ENCODE measurements around the gene B3GALT6. TPM values are rescaled to one million over a fixed set of nuclear protein-coding genes. Genes with fewer than 3 reads are reported as not detected.

Gene B3GALT6
- total and polyA plus RNA-seq, 2 experiments from 2014 or later: 5.5 to 26.5 TPM

DNA sequence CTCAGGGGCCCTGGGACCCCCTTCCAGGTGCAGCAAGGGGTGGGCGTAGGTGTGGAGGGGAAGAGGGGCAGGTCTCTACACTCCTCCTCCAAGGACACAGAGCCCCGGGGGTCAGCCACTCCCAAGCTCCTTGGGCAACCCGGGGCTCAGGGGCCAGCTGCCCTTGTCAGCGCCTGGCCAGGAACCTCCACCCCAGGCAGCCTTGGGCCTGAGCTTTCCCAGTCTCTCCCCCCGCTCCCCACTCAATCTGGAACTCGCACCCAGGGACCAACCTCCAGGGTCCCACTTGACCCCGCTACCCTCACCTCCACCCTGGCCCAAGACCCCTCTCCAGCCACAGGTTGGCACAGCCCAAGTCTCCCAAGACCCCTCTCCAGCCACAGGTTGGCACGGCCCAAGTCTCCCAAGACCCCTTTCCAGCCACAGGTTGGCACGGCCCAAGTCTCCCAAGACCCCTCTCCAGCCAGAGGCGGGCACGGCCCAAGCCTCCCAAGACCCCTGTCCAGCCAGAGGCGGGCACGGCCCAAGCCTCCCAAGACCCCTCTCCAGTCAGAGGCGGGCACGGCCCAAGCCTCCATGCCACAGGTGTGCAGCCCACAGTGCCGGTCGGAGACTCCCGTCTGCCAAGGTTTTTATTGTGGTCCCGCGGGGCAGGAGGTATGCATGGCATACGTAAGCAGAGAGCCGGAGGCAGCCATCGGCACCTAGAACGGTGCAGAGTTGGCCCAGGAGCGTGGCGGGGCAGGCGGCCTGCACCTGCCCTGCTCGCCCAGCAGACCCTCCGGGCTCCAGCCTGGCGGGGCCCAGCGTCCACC is 21.1 kb upstream of the B3GALT6 start (continued):
- TF ChIP-seq, protein P1, sequence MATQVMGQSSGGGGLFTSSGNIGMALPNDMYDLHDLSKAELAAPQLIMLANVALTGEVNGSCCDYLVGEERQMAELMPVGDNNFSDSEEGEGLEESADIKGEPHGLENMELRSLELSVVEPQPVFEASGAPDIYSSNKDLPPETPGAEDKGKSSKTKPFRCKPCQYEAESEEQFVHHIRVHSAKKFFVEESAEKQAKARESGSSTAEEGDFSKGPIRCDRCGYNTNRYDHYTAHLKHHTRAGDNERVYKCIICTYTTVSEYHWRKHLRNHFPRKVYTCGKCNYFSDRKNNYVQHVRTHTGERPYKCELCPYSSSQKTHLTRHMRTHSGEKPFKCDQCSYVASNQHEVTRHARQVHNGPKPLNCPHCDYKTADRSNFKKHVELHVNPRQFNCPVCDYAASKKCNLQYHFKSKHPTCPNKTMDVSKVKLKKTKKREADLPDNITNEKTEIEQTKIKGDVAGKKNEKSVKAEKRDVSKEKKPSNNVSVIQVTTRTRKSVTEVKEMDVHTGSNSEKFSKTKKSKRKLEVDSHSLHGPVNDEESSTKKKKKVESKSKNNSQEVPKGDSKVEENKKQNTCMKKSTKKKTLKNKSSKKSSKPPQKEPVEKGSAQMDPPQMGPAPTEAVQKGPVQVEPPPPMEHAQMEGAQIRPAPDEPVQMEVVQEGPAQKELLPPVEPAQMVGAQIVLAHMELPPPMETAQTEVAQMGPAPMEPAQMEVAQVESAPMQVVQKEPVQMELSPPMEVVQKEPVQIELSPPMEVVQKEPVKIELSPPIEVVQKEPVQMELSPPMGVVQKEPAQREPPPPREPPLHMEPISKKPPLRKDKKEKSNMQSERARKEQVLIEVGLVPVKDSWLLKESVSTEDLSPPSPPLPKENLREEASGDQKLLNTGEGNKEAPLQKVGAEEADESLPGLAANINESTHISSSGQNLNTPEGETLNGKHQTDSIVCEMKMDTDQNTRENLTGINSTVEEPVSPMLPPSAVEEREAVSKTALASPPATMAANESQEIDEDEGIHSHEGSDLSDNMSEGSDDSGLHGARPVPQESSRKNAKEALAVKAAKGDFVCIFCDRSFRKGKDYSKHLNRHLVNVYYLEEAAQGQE (IDR thresholded peaks at IDR 0.05; ENCODE audit: unreplicated experiment): no peak
- TF ChIP-seq JUNB (IDR thresholded peaks at IDR 0.05; ENCODE audit: unreplicated experiment): no peak
- no peak for TF ChIP-seq EZH2phosphoT487 (IDR thresholded peaks at IDR 0.05; ENCODE audit: unreplicated experiment)

DNA sequence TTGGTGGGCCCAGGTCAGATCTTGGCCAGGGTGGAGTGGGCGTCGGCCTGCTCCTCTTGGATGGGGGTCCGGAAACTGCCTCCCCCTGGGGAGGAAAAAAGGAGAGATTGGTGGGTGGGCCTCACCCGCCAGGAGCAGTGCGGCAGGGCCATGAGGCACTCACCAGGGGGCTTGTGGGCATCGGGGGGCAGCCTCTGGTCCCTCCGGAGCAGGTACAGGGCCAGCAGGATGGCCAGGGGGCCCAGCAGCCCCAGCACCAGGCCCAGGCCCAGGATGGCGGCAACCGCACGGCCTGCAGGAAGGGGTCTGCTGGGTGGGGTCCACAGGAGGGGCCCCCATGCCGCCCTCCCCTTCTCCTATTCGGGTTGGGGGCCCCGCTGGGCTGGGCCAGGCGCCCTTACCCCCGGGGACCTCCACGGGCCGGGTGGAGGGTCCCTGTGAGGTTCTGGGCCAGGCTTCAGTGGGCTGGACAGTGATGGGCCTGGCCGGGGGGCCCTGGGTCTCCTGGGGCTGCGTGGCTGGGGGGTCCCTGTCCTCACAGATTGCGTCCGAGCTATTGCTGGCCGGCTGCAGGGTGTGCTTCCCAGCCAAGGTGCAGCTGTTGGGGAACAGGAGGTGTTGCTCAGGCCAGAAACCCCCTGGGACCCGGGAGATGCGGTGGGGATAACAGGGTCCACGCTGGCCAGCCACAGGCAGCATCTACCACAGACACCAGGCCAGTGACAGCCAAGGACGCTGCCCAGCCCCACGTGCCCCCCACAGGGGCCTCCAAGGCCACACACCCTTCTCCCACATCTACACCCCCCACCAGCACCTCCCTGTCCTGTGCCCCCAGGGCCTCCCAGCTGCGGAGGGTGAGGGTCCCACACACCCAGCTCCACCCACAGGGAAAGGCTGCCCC is 20.2 kb upstream of the B3GALT6 start:
- ATAC-seq (no peak), DNase-seq (ENCODE audit: low spot score) (no peak)
- Mint-ChIP-seq H3K27ac (no peak overlapping the region), H3K27me3 (ENCODE audit: insufficient read depth, low read depth, poor library complexity) (peaks cover 11% of the 10 kb centered on the region), H3K4me1 (no peaks in the 10 kb centered on the region), H3K9me3 (no peaks in the 10 kb centered on the region; the same call in 2 of the 3 replicates), H3K36me3 (ENCODE audit: low read depth) (peaks cover 5% of the 10 kb centered on the region; the same call in 2 of the 3 replicates), H3K4me3 (no peak overlapping the region)
- H3K27ac ChIP-seq (ENCODE audit: low read depth): no peak overlapping the region
- no peaks in the 10 kb centered on the region; the same call in 1 of the 2 replicates for H4K20me1 ChIP-seq (replicated peaks; ENCODE audit: insufficient read depth)
- H3K4me3 ChIP-seq: no peak overlapping the region
- no peaks in the 10 kb centered on the region for H3K4me1 ChIP-seq (ENCODE audit: insufficient read depth)
- H3F3A ChIP-seq (replicated peaks; ENCODE audit: low read depth): no peaks in the 10 kb centered on the region
- no peak overlapping the region for H2AFZ ChIP-seq
- H3K9me2 ChIP-seq (ENCODE audit: insufficient read depth): no peaks in the 10 kb centered on the region
- H3K27me3 ChIP-seq (ENCODE audit: insufficient read depth): no peaks in the 10 kb centered on the region
- H3K4me2 ChIP-seq: no peak overlapping the region
- H3K36me3 ChIP-seq (ENCODE audit: insufficient read depth): peaks cover 1% of the 10 kb centered on the region; the same call in 1 of the 2 replicates
- no peaks in the 10 kb centered on the region for H3K79me2 ChIP-seq (replicated peaks; ENCODE audit: insufficient read depth)
- TF ChIP-seq ZNF331 (CRISPR knock-in tag; IDR thresholded peaks at IDR 0.05; ENCODE audit: low read depth): no peak
- TF ChIP-seq JUNB (IDR thresholded peaks at IDR 0.05; ENCODE audit: unreplicated experiment): no peak
- no peak for TF ChIP-seq EZH2 (IDR thresholded peaks at IDR 0.05; ENCODE audit: low read depth, unreplicated experiment)
- no peak for TF ChIP-seq CREB1 (CRISPR knock-in tag; IDR thresholded peaks at IDR 0.05; ENCODE audit: low read depth)
- no peak for TF ChIP-seq NANOG (IDR thresholded peaks at IDR 0.05; ENCODE audit: borderline replicate concordance)
- no peak for TF ChIP-seq ZNF462 (CRISPR knock-in tag; IDR thresholded peaks at IDR 0.05)
- no peak for TF ChIP-seq ZNF114 (CRISPR knock-in tag; IDR thresholded peaks at IDR 0.05)

Data from GM23338 (cell line).